G401.6 (cell line): ENCODE data around the gene RDH8.

Experiments used
- FAIRE-seq: peaks from 2 replicates; lab custom pipeline; 2012; peaks lifted over from hg19 to GRCh38; lab: Jason Lieb, UNC

Gene RDH8

DNA sequence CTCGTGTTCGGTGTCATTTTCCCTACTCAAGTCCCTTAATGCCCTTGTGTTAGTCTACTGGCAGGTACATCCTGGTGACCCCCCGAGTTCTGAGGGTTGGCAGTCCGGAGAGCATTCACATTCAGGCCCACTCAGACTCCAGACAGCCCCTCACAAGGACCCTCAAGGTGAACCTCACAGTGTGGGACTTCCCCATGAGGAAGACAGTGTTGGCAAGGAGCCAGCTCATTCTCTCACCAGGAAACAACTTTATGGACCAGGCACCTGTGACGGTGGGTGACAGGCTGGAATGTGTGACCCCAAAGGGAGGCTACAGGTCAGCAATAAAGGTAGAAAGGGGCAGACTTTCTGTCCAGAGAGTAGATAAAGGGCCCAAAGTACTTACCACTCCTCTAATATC lies 24.5 kb downstream of the RDH8 start:
- FAIRE-seq, result no peak

DNA sequence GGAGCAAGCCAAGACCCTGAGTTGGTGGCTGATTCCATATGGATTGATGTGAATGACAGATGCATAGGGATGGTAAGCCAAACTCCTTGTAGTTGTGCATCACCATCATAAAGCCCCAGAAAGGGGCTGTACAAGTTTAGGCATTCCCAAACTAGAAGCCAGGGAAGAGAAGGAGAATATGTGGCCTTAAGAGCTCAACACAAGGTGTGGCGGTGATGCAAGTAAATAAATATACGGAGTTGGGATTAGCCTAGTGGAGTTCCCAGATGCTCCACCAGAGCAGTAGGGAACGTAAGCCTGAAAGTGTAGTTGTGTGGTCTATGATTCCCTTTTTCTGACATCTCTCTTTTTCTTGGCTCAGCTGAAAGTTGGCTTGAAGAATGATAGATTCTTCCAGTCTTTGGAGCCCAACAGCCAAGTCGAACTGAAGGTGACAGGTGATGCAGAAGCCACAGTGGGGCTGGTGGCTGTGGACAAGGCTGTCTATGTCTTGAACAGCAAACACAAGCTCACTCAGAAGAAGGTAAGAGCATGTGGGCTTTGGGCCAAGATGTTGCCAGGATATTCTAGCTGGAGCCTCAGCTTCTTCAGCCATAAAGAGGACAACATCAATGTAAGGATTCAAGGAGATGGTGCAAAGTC lies 30.1 kb downstream of the RDH8 start:
- no peak for FAIRE-seq

DNA sequence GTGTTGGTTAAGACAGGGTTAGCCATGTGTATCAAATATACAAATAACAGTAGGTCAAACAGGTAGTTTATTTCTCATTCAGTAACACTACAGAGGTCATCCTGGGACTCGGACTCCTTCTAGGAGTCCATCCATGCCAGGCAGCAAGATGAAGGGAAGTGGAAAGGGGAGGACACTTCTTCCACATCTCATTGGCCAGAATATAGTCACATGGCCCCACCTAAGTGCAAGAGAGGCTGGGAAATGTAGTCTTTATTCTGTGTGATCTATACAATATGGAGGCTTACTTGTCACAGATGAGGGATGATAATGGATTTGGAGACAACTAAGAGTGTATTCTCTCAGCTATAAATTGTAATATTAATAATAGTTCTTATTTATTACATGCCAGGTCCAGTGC lies 31.1 kb downstream of the RDH8 start:
- no peak for FAIRE-seq

DNA sequence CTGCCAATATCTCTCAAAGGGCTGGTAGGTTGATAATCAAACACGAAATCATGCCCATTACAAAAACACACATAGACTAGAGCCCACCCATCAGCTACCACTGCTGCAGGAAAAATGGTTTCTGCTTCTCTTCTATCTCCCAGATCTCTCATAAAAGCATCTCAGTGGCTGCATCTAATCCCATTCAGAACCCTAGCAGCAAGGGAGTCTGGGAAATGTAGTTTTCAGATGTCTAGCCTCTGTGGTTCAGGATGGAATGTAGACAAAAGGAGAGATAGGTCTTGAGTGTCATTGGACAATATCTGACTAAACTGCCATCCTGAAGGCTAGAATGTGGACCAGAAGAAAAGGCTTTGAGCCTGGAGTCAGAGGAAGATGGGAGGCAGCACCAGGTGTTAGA lies 32.1 kb downstream of the RDH8 start:
- no peak for FAIRE-seq

DNA sequence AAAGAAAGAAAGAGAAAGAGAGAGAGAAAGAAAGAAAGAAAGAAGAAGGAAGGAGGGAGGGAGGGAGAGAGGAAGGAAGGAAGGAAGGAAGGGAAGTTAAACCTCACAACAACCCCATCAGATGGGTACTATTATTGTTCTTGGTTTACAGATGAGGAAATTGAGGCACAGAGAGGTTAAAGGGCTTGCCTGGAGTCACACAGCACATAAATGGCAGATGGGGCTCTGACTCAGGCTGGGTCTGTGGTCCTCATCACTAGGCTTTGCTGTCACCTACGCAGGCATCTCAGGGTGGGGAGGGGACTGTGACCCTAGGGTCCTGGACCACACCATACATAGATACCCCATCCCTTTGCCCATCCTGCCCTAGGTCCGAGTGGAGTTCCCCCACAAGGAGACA lies 36.3 kb downstream of the RDH8 start:
- FAIRE-seq, result no peak

DNA sequence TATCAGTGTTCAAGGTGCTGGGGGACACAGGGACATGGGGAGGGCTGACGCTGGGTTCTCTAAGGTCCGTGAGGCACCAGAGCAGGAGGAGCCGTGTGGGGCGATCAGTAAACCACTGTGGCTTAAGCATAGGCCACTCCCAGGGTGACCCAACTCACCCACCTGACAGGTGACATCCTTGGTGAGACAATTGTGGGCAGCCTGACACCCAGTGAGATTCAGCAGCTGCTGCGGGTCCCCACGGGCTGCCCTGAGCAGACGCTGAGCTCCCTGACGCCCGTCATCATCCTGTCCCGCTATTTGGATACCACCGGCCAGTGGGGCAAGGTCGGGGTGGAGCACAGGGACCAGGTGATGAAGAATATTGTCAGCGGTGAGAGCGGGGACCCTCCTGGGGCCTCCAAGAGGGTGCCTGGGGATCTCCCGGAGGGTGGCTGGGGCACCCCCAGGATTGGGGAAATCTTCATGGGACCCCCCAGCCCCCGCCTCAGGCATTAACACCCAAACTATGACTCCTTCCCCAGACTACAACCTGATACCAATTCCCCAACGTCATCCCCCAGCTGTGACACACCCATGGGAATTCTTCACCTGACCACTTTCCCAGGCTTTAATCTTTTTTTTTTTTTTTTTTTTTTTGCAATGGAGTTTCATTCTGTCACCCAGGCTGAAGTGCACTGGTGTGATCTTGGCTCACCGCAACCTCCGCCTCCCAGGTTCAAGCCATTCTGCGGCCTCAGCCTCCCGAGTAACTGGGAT lies 39.5 kb downstream of the RDH8 start:
- FAIRE-seq, result no peak

DNA sequence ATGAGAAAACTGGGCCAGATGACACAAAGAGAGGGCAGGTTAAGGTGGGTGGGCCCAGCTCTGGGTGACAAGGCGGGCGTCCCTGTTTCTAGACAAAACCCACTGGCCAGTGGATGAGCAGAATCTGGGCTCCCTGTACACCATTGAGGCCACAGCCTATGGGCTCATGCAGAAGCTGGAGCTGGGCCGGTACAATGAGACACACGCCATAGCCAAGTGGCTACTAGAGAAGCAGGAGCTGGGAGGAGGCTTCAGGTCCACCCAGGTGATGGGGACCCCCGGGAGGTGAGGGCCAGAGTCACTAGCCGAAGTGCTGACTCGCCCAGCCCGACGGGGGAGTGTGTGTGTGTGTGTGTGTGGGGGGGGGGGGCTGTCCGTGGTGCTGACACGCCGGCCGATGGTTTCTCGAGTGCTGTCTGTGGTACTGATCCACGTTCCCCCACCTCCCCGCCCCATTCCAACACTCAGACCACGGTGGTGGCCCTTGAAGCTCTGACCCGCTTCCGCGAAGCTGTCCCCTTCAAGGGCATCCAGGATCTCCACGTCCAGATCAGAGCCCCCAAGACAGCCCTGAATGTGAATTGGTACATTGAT lies 48.5 kb downstream of the RDH8 start:
- no peak for FAIRE-seq

DNA sequence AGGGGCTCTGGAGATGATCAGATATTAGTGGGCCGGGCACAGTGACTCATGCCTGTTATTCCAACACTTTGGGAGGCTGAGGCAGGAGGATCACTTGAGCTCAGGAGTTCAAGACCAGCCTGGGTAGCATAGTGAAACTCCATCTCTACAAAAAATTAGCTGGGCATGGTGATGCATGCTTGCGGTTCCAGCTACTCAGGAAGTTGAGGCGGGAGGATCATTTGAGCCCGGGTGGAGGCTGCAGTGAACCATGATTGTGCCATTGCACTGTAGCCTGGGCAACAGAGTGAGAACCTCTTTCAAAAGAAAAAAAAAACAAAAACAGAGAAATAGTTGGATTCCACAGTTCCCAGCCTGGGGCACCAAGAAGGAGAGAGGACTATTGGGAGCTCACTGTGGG lies 54.9 kb downstream of the RDH8 start:
- FAIRE-seq, result no peak

DNA sequence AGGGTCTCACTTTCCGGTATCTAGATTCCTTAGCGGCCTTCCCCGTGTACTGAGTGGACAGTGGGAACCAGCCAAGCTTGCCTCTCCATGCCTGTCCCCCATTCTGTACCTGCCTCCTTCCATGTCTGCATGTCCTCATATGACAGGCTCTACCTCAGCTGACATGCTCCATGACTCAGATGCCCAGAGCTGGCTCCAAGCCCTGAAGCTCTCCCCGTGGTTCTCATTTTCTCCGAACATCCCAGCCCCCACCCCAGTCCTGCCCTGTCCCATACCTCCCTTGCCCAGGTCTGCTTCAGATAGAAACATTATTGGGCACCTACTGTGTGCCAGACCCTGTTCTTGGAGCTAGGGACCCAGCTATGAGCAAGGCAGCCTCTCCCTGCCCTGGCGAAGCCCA lies 55.8 kb downstream of the RDH8 start:
- no peak for FAIRE-seq

DNA sequence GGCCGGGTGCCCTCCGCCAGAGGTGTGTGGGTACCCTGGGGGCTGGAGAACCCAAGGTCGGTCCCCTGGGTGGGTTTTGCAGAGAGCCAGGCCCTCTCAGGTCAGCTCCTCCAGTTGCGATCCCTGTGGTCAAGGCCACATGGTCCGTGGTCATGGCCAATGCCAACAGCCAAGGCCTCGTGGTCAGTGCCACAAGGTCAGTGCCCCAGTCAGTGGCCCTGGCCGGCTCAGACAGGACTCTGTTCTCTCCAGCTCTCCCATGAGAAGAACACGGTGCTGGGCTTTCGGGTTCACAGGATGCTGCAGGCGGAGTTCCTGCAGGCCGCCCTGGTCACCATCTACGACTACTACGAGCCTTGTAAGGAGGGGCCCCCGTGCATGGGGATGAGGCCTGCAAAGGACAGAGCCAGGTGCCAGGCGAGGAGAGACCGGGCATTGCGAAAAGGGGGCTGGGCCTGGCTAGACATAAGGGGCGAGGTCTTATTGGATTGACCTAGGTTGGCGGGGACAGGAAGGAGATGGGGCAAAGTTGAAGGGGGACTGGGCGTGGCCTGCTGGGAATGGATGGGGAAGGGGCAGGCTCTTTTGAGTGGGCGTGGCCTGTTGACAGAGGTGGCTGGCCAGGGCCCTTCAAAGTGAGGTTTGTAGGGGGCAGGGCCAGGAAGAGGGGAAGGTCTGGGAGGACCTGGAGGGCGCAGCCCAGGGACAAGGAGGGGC lies 57.6 kb downstream of the RDH8 start:
- no peak for FAIRE-seq
